GM19328 (cell line): ENCODE measurements around the gene OR2V2.
"Not testable (repeated sequence)": the region's sequence is repeated elsewhere in the genome, so short reads cannot be mapped to it uniquely, and the experiment has no call there.

Experiments used
- ATAC-seq: cut with Tn5 transposase; IDR thresholded peaks from one replicate; pipeline ENCODE4 v1.9.1; 2021; ENCODE audit warnings: mild to moderate bottlenecking, moderate library complexity; ENCODE audit not compliant: unreplicated experiment

OR2V2 gene

GRCh38 chr5:181146927-181147636 is at the start of gene OR2V2:
TSS of gene OR2V2 (plus strand) at chr5:181147586. CDS start at chr5:181154943, 7,357 bp downstream.
- not testable (repeated sequence) for ATAC-seq

GRCh38 chr5:181097759-181098491 is 49.5 kb upstream of the OR2V2 start:
- not testable (repeated sequence) for ATAC-seq

GRCh38 chr5:181098762-181099601 is 48.4 kb upstream of the OR2V2 start:
- ATAC-seq, result no peak

GRCh38 chr5:181099602-181100086 is 47.7 kb upstream of the OR2V2 start:
- no peak for ATAC-seq

- no peak for ATAC-seq
Observed at GRCh38 chr5:181100121-181100875, 47.1 kb upstream of the OR2V2 start.

- not testable (repeated sequence) for ATAC-seq
Observed at GRCh38 chr5:181101030-181101641, 46.2 kb upstream of the OR2V2 start.

- ATAC-seq, result not testable (repeated sequence)
Observed at GRCh38 chr5:181101930-181102674, 45.3 kb upstream of the OR2V2 start.

- not testable (repeated sequence) for ATAC-seq
Observed at GRCh38 chr5:181104259-181104568, 43.2 kb upstream of the OR2V2 start.

GRCh38 chr5:181104606-181105390 is 42.6 kb upstream of the OR2V2 start:
- not testable (repeated sequence) for ATAC-seq

- ATAC-seq, result no peak
Observed at GRCh38 chr5:181105391-181106025, 41.9 kb upstream of the OR2V2 start.

- ATAC-seq, result no peak
Observed at GRCh38 chr5:181107699-181108098, 39.7 kb upstream of the OR2V2 start.

GRCh38 chr5:181108578-181109165 is 38.7 kb upstream of the OR2V2 start:
- ATAC-seq, result no peak

GRCh38 chr5:181109489-181110013 is 37.8 kb upstream of the OR2V2 start:
- ATAC-seq, result no peak

- ATAC-seq, result no peak
Observed at GRCh38 chr5:181111010-181111409, 36.4 kb upstream of the OR2V2 start.

- no peak for ATAC-seq
Observed at GRCh38 chr5:181112476-181112875, 34.9 kb upstream of the OR2V2 start.

GRCh38 chr5:181113572-181113971 is 33.8 kb upstream of the OR2V2 start:
- ATAC-seq, result not testable (repeated sequence)

- ATAC-seq, result no peak
Observed at GRCh38 chr5:181114284-181114843, 33.0 kb upstream of the OR2V2 start.
